ENCODE measurements around the gene FABP3. TPM values are rescaled to one million over a fixed set of nuclear protein-coding genes. Genes with fewer than 3 reads are reported as not detected.

FABP3 gene
- polyA plus RNA-seq, 1 experiment: 11.7 TPM

DNA sequence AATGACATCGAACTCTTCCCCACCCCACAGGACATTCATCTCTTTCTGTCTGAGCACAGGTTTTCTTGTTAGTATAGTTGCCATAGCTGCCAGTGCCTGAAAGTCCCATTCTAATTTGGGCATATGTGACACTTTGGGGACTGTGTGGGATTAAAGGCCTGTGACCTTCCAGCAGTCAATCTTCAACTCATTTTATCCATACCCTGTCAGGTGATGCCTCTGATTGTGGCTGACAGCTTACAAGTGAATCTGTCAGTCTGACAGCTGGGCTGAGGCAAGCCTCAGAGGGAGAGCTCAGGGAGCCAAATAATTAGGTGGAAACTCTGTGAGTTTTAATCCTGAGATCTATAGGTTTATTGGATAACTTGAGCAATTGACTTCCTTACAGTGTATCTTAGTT, 46.4 kb downstream of the FABP3 start:
- Histone ChIP-seq H3K4me3 (ENCODE audit: low read depth, low read length) (no peak overlapping the region), H3K36me3 (ENCODE audit: control insufficient read depth, insufficient read depth, low read length) (peaks cover 3% of the 10 kb centered on the region; the same call in 1 of the 2 replicates), H3K27me3 (ENCODE audit: control insufficient read depth, insufficient read depth, low read length) (no peaks in the 10 kb centered on the region)
- no peak for DNase-seq (ENCODE audit: low read depth)
- no peak for TF ChIP-seq CTCF (IDR thresholded peaks at IDR 0.05; ENCODE audit: insufficient read depth, low read depth, low read length)
- ChIA-PET CTCF (interaction anchor here (0.6 to 1.8 kb wide), 6 partner anchors 9 to 524 kb away, joined by 3 to 5 read pairs (median 4); no protein-coding TSS in a partner anchor), POLR2A (no interaction called here)

- TF ChIP-seq CTCF (IDR thresholded peaks at IDR 0.05; ENCODE audit: insufficient read depth, low read depth, low read length): no peak
- POLR2A ChIA-PET: no interaction called here
- CTCF ChIA-PET: interaction anchor here (0.9 to 1.0 kb wide), 2 partner anchors 13 to 144 kb away, joined by 3 read pairs; no protein-coding TSS in a partner anchor
Measured at GRCh38 chr1:31324992-31325391, 47.9 kb downstream of the FABP3 start.

GRCh38 chr1:31324093-31324492, 48.8 kb downstream of the FABP3 start:
- CTCF ChIA-PET: no interaction called here
- POLR2A ChIA-PET: no interaction called here
- H3K36me3 ChIP-seq (ENCODE audit: control insufficient read depth, insufficient read depth, low read length): peaks cover 3% of the 10 kb centered on the region; the same call in 1 of the 2 replicates
- no peak for DNase-seq (ENCODE audit: low read depth)
- TF ChIP-seq CTCF (IDR thresholded peaks at IDR 0.05; ENCODE audit: insufficient read depth, low read depth, low read length): no peak
- no peak overlapping the region for H3K4me3 ChIP-seq (ENCODE audit: low read depth, low read length)
- H3K27me3 ChIP-seq (ENCODE audit: control insufficient read depth, insufficient read depth, low read length): no peaks in the 10 kb centered on the region

More at GRCh38 chr1:31324992-31325391, 47.9 kb downstream of the FABP3 start:
- Histone ChIP-seq H3K36me3 (ENCODE audit: control insufficient read depth, insufficient read depth, low read length) (peaks cover 3% of the 10 kb centered on the region; the same call in 1 of the 2 replicates), H3K27me3 (ENCODE audit: control insufficient read depth, insufficient read depth, low read length) (no peaks in the 10 kb centered on the region), H3K4me3 (ENCODE audit: low read depth, low read length) (no peak overlapping the region)
- DNase-seq (ENCODE audit: low read depth): no peak

- ChIA-PET CTCF (interaction anchor here (1.0 kb wide), 1 partner anchor 135 kb away, joined by 3 read pairs; no protein-coding TSS in a partner anchor), POLR2A (no interaction called here)
- Histone ChIP-seq H3K4me3 (ENCODE audit: low read depth, low read length) (no peak overlapping the region), H3K27me3 (ENCODE audit: control insufficient read depth, insufficient read depth, low read length) (no peaks in the 10 kb centered on the region), H3K36me3 (ENCODE audit: control insufficient read depth, insufficient read depth, low read length) (peaks cover 2% of the 10 kb centered on the region; the same call in 1 of the 2 replicates)
- no peak for DNase-seq (ENCODE audit: low read depth)
- TF ChIP-seq CTCF (IDR thresholded peaks at IDR 0.05; ENCODE audit: insufficient read depth, low read depth, low read length): no peak
Measured at GRCh38 chr1:31318146-31318545, 54.7 kb downstream of the FABP3 start.

DNA sequence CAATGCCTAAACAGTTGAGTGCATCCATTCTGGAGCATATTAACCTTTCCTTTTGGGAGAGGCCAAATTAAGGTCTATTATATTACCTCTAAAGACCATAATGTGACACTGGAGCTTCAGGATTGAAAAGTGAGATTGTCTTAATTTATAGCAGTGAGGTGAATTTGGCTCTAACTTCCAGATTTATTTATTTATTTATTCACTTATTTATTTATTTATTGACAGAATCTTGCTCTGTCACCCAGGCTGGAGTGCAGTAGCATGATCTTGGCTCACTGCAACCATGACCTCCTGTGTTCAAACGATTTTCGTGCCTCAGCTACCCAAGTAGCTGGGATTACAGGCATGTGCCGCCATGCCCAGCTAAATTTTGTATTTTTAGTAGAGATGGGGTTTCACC, 57.0 kb downstream of the FABP3 start:
- Histone ChIP-seq H3K36me3 (ENCODE audit: control insufficient read depth, insufficient read depth, low read length) (peaks cover 2% of the 10 kb centered on the region; the same call in 1 of the 2 replicates), H3K4me3 (ENCODE audit: low read depth, low read length) (no peak overlapping the region), H3K27me3 (ENCODE audit: control insufficient read depth, insufficient read depth, low read length) (no peaks in the 10 kb centered on the region)
- ChIA-PET CTCF (interaction anchor here (1.0 to 1.1 kb wide), 2 partner anchors 13 to 37 kb away, joined by 3 to 4 read pairs; no protein-coding TSS in a partner anchor), POLR2A (no interaction called here)
- DNase-seq (ENCODE audit: low read depth): no peak
- TF ChIP-seq CTCF (IDR thresholded peaks at IDR 0.05; ENCODE audit: insufficient read depth, low read depth, low read length): no peak

Other genes starting within 250 kb of the FABP3 start
- 0.07 and 0.17 TPM in 2 replicates for gene NKAIN1, start 133.2 kb downstream of the FABP3 start, polyA plus RNA-seq (2011; rRNA removed)
- 42.1 and 55.2 TPM in 2 replicates for gene SNRNP40, start 76.3 kb downstream of the FABP3 start, polyA plus RNA-seq (2011; rRNA removed)
- 39.2 and 51.0 TPM in 2 replicates for gene ZCCHC17, start 76.0 kb downstream of the FABP3 start, polyA plus RNA-seq (2011; rRNA removed)
- 73.7 and 109 TPM in 2 replicates for gene SERINC2, start 40.1 kb upstream of the FABP3 start, polyA plus RNA-seq (2011; rRNA removed)
- gene TINAGL1, start 203.4 kb upstream of the FABP3 start, polyA plus RNA-seq (2011; rRNA removed): 32.6 and 39.0 TPM in 2 replicates
- not detected in 2 replicates for gene HCRTR1, start 244.6 kb upstream of the FABP3 start, polyA plus RNA-seq (2011; rRNA removed)